Measurements from ENCODE around the gene HCAR3.

- TF ChIP-seq SMC3 (conservative IDR thresholded peaks at IDR 0.05; ENCODE audit: poor library complexity) (no peak), CTCF (IDR thresholded peaks at IDR 0.05; ENCODE audit: poor library complexity, severe bottlenecking) (no peak), POLR2AphosphoS5 (IDR thresholded peaks at IDR 0.05) (no peak), EP300 (conservative IDR thresholded peaks at IDR 0.05; ENCODE audit: poor library complexity, severe bottlenecking) (no peak), MXI1 (conservative IDR thresholded peaks at IDR 0.05; ENCODE audit: poor library complexity, severe bottlenecking) (no peak), RAD21 (conservative IDR thresholded peaks at IDR 0.05) (no peak), EZH2 (IDR thresholded peaks at IDR 0.05; ENCODE audit: borderline replicate concordance, insufficient read depth, low read length, poor library complexity, severe bottlenecking) (no peak)
Observed at GRCh38 chr12:122725452-122726079, 9.0 kb upstream of the HCAR3 start.
